ENCODE results near the gene C6orf136. TPM values are rescaled to one million over a fixed set of nuclear protein-coding genes. Genes with fewer than 3 reads are reported as not detected.

C6orf136 gene
- total RNA-seq = 14.3 TPM

GRCh38 chr6:30646450-30647241 is at the start of gene C6orf136:
Gene C6orf136 (plus strand): TSS chr6:30647133. CDS start chr6:30647232, 99 bp downstream.

GRCh38 chr6:30616811-30617564 is 29.9 kb upstream of the C6orf136 start, which contains the start of gene PPP1R10:
Gene PPP1R10 (minus strand): TSS chr6:30617243. CDS start chr6:30609944, 7,299 bp downstream.

GRCh38 chr6:30617565-30618269 is 29.2 kb upstream of the C6orf136 start, which contains the start of gene MRPS18B:
Gene MRPS18B (plus strand): TSS chr6:30617840. CDS start chr6:30617866, 26 bp downstream.

GRCh38 chr6:30626484-30627366 is 20.2 kb upstream of the C6orf136 start, which contains the start of gene ATAT1:
Gene ATAT1 (plus strand): TSS chr6:30626874.

GRCh38 chr6:30672445-30673253 is 25.7 kb downstream of the C6orf136 start, which contains the start of gene DHX16:
Gene DHX16 (minus strand): TSS chr6:30673006. CDS start chr6:30672841, 165 bp downstream.

GRCh38 chr6:30686009-30686907 is 39.3 kb downstream of the C6orf136 start, which contains the start of gene PPP1R18:
Gene PPP1R18 (minus strand): TSS chr6:30686645. CDS start chr6:30686018, 627 bp downstream.

GRCh38 chr6:30690403-30691207 is 43.7 kb downstream of the C6orf136 start, which contains the start of gene NRM:
Gene NRM (minus strand): TSS chr6:30690984. CDS start chr6:30690974, 10 bp downstream.

Other genes starting within 250 kb of the C6orf136 start
- gene HLA-E, start 157.6 kb upstream of the C6orf136 start, total RNA-seq = 202 TPM
- 44.3 TPM for gene GNL1, start 90.6 kb upstream of the C6orf136 start, total RNA-seq
- 10.0 TPM for gene PRR3, start 89.8 kb upstream of the C6orf136 start, total RNA-seq
- 35.4 TPM for gene ABCF1, start 75.7 kb upstream of the C6orf136 start, total RNA-seq
- gene PPP1R10, start 29.9 kb upstream of the C6orf136 start, total RNA-seq = 24.5 TPM
- 58.0 TPM for gene MRPS18B, start 29.3 kb upstream of the C6orf136 start, total RNA-seq
- gene ATAT1, start 20.3 kb upstream of the C6orf136 start, total RNA-seq = 21.1 TPM
- 27.5 TPM for gene DHX16, start 25.9 kb downstream of the C6orf136 start, total RNA-seq
- gene PPP1R18, start 39.5 kb downstream of the C6orf136 start, total RNA-seq = 30.1 TPM
- 7.1 TPM for gene NRM, start 43.9 kb downstream of the C6orf136 start, total RNA-seq
- 15.9 TPM for gene MDC1, start 70.1 kb downstream of the C6orf136 start, total RNA-seq
- 468 TPM for gene TUBB, start 73.2 kb downstream of the C6orf136 start, total RNA-seq
- 60.8 TPM for gene FLOT1, start 95.6 kb downstream of the C6orf136 start, total RNA-seq
- 13.2 TPM for gene IER3, start 97.4 kb downstream of the C6orf136 start, total RNA-seq
- gene DDR1, start 237.4 kb downstream of the C6orf136 start, total RNA-seq = 141 TPM